Spleen (tissue), 11 donors: ENCODE data around the gene PSAT1. TPM values are rescaled to one million over a fixed set of nuclear protein-coding genes. Genes with fewer than 3 reads are reported as not detected.

Source experiments
- DNase-seq: peaks from one replicate; pipeline ENCODE4 v3.0.0-alpha.2; 2020
- H3K27ac ChIP-seq, 8 donors: fragments of 200-600 bp; sonication (generic) in 7 of 8; 1 replicate in 4 of 8; 2 replicates in 4 of 8; pipeline versions ENCODE4 v1.5.0 to v1.8.0; 2016 to 2021; ENCODE audit warnings: inconsistent platforms in 4 of 8, mild to moderate bottlenecking in 4 of 8, moderate library complexity in 1 of 8
- H3K27me3 ChIP-seq, 7 donors: fragments of 200-600 bp; sonication (generic) in 6 of 7; replicated peaks in 1 of 7; 1 replicate in 4 of 7; 2 replicates in 3 of 7; pipeline versions ENCODE4 v1.5.0 to v1.8.0; 2016 to 2021; ENCODE audit warnings: inconsistent platforms in 3 of 7, mild to moderate bottlenecking in 1 of 7
- H3K36me3 ChIP-seq, 6 donors: fragments of 200-600 bp; sonication (generic) in 5 of 6; 1 replicate in 4 of 6; 2 replicates in 2 of 6; pipeline versions ENCODE4 v1.5.0 to v1.8.0; 2016 to 2021; ENCODE audit warnings: inconsistent platforms in 2 of 6
- H3K4me1 ChIP-seq, 6 donors: fragments of 200-600 bp; sonication (generic) in 5 of 6; 1 replicate in 3 of 6; 2 replicates in 3 of 6; pipeline versions ENCODE4 v1.5.0 to v1.8.0; 2016 to 2021; ENCODE audit warnings: inconsistent platforms in 3 of 6
- H3K4me3 ChIP-seq, 8 donors: fragments of 200-600 bp; sonication (generic) in 7 of 8; 1 replicate in 4 of 8; 2 replicates in 4 of 8; pipeline versions ENCODE4 v1.5.0 to v1.8.0; 2016 to 2021; ENCODE audit warnings: inconsistent platforms in 4 of 8, mild to moderate bottlenecking in 4 of 8, moderate library complexity in 2 of 8
- H3K9me3 ChIP-seq, 8 donors: fragments of 200-600 bp; sonication (generic) in 7 of 8; 1 replicate in 4 of 8; 2 replicates in 4 of 8; pipeline versions ENCODE4 v1.5.0 to v1.8.0; 2016 to 2021; ENCODE audit warnings: inconsistent platforms in 4 of 8
- POLR2A ChIP-seq, 3 donors: fragments of 450-650 bp; IDR thresholded peaks; one replicate each; pipeline ENCODE4 v1.5.1; 2017; ENCODE audit warnings: antibody characterized with exemption in 3 of 3, mild to moderate bottlenecking in 1 of 3
- POLR2AphosphoS5 ChIP-seq, 3 donors: sonication (generic); formaldehyde crosslinking; IDR thresholded peaks; one replicate each; pipeline ENCODE4 v1.5.1; 2017; ENCODE audit warnings: antibody characterized with exemption in 3 of 3
- WGBS, 5 donors: extraction: QIAGEN DNeasy Blood & Tissue Kit in 3 of 5; methylation state at CpG; one replicate each; pipeline versions ENCODE4 v1.1.5 to v1.1.7; 2013 to 2018; 5-methylcytosine and 5-hydroxymethylcytosine counted together
- intact Hi-C: fragments of 100-400 bp; cut with DNase I; formaldehyde crosslinking; loops from one replicate; pipeline ENCODE4 v1.15.0; 2023; ENCODE audit warnings: low total_unique reads
- polyA plus RNA-seq, 3 donors: library from polyadenylated mRNA; stranded (reverse); fragments of 200-250 nt; gene quantifications; one replicate each; pipeline ENCODE4 v1.2.1, GENCODE V29; 2013
- total RNA-seq, 7 donors: library from RNA; depleted of rRNA in 3 of 7; stranded (reverse); fragments of >200 nt in 3 of 7; fragmentation: NEBNext Ultra II Directional in 4 of 7; extraction: Animal tissue kit (Norgen Biotek cat#: 25700) in 4 of 7; gene quantifications; one replicate each; pipeline versions ENCODE4 v1.1.0 to v1.2.1, GENCODE V29; 2016 to 2021
- TF ChIP-seq, protein P1 (sequence below), 11 experiments: fragments of 200-600 bp in 7 of 11; fragments of 450-650 bp in 4 of 11; sonication (generic) in 4 of 11; IDR thresholded peaks in 8 of 11; conservative IDR thresholded peaks in 3 of 11; 1 replicate in 7 of 11; 2 replicates in 4 of 11; pipeline versions ENCODE4 v1.4.0 to v1.8.0; 2016 to 2021; ENCODE audit warnings: antibody characterized with exemption in 11 of 11, inconsistent platforms in 4 of 11, mild to moderate bottlenecking in 1 of 11
- donor health status: healthy with polysubstance abuse.
- donor health status: DM: no; HTN: no; CAD: no; lungs with moderate emphysema.
- donor health status: DM: no; HTN: no; CAD: no.
- donor health status: Bipolar disorder and iron deficiency.
- donor health status: healthy.
- donor health status: DM: no; HTN: no; CAD: no.
- donor health status: DM: yes; HTN: yes; CAD: no.

PSAT1 gene
- total and polyA plus RNA-seq, 10 donors = 2.7 to 14.0 (median 6.6) TPM

DNA sequence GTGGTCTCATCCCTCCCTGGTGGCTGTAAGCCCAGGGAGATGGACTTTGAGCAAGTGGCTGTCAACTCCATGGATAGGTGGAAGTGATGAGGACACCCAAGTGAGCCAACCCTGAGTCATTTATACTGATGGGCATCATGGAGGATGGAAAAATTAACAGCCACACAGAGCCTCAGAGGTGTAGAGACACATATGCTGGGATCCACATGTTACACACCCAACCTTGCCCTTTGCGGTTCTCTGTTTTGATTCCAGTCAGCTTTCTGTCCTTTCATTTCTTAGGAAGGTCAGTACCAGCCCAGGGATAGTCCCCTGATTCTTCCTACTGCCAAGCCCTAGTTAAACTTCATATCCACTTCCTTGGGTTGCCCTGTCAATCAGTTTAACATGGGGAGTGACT lies 51.9 kb downstream of the PSAT1 start:
- TF ChIP-seq POLR2AphosphoS5 (IDR thresholded peaks at IDR 0.05) (no peak), POLR2A (IDR thresholded peaks at IDR 0.05) (no peak)
- TF ChIP-seq, protein P1, sequence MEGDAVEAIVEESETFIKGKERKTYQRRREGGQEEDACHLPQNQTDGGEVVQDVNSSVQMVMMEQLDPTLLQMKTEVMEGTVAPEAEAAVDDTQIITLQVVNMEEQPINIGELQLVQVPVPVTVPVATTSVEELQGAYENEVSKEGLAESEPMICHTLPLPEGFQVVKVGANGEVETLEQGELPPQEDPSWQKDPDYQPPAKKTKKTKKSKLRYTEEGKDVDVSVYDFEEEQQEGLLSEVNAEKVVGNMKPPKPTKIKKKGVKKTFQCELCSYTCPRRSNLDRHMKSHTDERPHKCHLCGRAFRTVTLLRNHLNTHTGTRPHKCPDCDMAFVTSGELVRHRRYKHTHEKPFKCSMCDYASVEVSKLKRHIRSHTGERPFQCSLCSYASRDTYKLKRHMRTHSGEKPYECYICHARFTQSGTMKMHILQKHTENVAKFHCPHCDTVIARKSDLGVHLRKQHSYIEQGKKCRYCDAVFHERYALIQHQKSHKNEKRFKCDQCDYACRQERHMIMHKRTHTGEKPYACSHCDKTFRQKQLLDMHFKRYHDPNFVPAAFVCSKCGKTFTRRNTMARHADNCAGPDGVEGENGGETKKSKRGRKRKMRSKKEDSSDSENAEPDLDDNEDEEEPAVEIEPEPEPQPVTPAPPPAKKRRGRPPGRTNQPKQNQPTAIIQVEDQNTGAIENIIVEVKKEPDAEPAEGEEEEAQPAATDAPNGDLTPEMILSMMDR (IDR thresholded peaks at IDR 0.05 in 8 of 11, conservative IDR thresholded peaks at IDR 0.05 in 3 of 11) = no peak
- Histone ChIP-seq H3K27ac (no peak overlapping the region), H3K4me3 (no peak overlapping the region), H3K9me3 (no peaks in the 10 kb centered on the region), H3K36me3 (no peaks in the 10 kb centered on the region), H3K4me1 (no peaks in the 10 kb centered on the region), H3K27me3 (no peaks in the 10 kb centered on the region)
- no peak for DNase-seq
- WGBS, 5 donors = 86 to 100% (median 96%) methylated on average over 1 of the region's 1 CpG
- intact Hi-C loops = no loop called here

DNA sequence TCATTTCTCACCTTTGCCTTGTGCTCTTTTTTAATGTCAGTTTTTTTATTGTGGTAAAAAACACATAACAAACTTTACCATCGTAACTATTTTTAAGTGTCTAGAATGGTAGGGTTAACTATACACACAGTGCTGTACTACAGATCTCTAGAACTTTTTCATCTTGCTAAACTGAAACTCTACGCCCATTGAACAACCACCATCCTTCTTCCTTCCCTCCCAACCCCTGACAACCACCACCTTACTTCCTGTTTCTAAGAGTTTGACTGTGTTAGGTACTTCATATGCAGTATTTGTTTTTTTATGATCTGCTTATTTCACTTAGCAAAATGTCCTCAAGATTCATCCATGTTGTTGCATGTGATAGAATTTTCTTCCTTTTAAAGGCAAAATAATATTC lies 54.9 kb downstream of the PSAT1 start:
- no peaks in the 10 kb centered on the region for H3K27me3 ChIP-seq
- H3K4me3 ChIP-seq = no peak overlapping the region
- H3K36me3 ChIP-seq = no peaks in the 10 kb centered on the region
- no peak for DNase-seq
- no peaks in the 10 kb centered on the region for H3K9me3 ChIP-seq
- TF ChIP-seq, protein P1 (IDR thresholded peaks at IDR 0.05 in 8 of 11, conservative IDR thresholded peaks at IDR 0.05 in 3 of 11) = no peak
- TF ChIP-seq POLR2A (IDR thresholded peaks at IDR 0.05) (no peak), POLR2AphosphoS5 (IDR thresholded peaks at IDR 0.05) (no peak)
- H3K4me1 ChIP-seq = no peaks in the 10 kb centered on the region
- intact Hi-C loops = no loop called here
- 44 to 61% (median 52%) methylated on average over 2 of the region's 2 CpGs for WGBS, 5 donors
- H3K27ac ChIP-seq = no peak overlapping the region

- intact Hi-C loops = no loop called here
- H3K36me3 ChIP-seq = no peaks in the 10 kb centered on the region
- H3K4me3 ChIP-seq = no peak overlapping the region
- no peaks in the 10 kb centered on the region for H3K4me1 ChIP-seq
- TF ChIP-seq POLR2A (IDR thresholded peaks at IDR 0.05) = no peak
- TF ChIP-seq, protein P1 (IDR thresholded peaks at IDR 0.05 in 8 of 11, conservative IDR thresholded peaks at IDR 0.05 in 3 of 11) = no peak
- no peak for TF ChIP-seq POLR2AphosphoS5 (IDR thresholded peaks at IDR 0.05)
- H3K27ac ChIP-seq = no peak overlapping the region
- H3K27me3 ChIP-seq = no peaks in the 10 kb centered on the region
- H3K9me3 ChIP-seq = no peaks in the 10 kb centered on the region
- DNase-seq = no peak
These were observed 57.5 kb downstream of the PSAT1 start for GRCh38 chr9:78354324-78354973.

GRCh38 chr9:78354989-78355388 lies 58.1 kb downstream of the PSAT1 start:
- intact Hi-C loops = no loop called here
- Histone ChIP-seq H3K4me1 (no peaks in the 10 kb centered on the region), H3K27me3 (no peaks in the 10 kb centered on the region), H3K4me3 (no peak overlapping the region), H3K27ac (no peak overlapping the region), H3K9me3 (no peaks in the 10 kb centered on the region), H3K36me3 (no peaks in the 10 kb centered on the region)
- 80 to 87% (median 83%) methylated on average over 3 of the region's 3 CpGs for WGBS, 5 donors
- no peak for TF ChIP-seq POLR2AphosphoS5 (IDR thresholded peaks at IDR 0.05)
- TF ChIP-seq POLR2A (IDR thresholded peaks at IDR 0.05) = no peak
- TF ChIP-seq, protein P1 (IDR thresholded peaks at IDR 0.05 in 8 of 11, conservative IDR thresholded peaks at IDR 0.05 in 3 of 11) = no peak
- no peak for DNase-seq
